Fibroblast of skin of right quadriceps (primary cell): ENCODE measurements around the gene CNFN.

Source experiments
- DNase-seq: peaks from one replicate; pipeline ENCODE4 v3.0.0-alpha.2; 2013

The CNFN gene

DNA sequence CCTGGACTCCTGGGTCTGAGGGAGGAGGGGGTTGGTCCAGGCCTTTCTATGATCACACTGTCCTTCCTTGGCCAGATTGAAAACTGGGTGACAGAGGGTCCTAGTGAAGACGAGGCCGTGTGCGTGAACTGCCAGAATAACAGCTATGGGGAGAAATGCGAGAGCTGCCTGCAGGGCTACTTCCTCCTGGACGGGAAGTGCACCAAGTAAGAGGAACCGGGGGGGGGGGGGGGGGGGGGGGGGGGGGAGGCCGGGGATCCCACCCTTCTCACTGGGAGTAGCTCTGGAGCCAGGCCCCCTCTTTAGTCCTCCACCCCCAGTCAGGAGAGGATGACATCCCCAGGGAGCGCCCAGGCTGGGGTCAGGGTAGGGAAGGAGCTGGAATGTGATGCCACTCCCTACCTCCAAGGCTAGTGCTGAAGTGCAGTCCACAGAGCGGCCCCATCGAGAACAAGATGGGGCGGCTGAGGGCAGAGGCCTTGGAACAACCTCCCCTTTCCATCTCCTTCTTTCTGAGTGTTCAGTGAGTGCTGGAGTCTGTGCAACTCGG, 19.4 kb downstream of the CNFN start:
- no peak for DNase-seq

GRCh38 chr19:42370068-42370520, 20.0 kb downstream of the CNFN start:
- no peak for DNase-seq

- no peak for DNase-seq
Measured at GRCh38 chr19:42369433-42370067, 20.5 kb downstream of the CNFN start.

- no peak for DNase-seq
Measured at GRCh38 chr19:42368765-42369164, 21.3 kb downstream of the CNFN start.

- DNase-seq, result no peak
Measured at GRCh38 chr19:42368360-42368759, 21.7 kb downstream of the CNFN start.

DNA sequence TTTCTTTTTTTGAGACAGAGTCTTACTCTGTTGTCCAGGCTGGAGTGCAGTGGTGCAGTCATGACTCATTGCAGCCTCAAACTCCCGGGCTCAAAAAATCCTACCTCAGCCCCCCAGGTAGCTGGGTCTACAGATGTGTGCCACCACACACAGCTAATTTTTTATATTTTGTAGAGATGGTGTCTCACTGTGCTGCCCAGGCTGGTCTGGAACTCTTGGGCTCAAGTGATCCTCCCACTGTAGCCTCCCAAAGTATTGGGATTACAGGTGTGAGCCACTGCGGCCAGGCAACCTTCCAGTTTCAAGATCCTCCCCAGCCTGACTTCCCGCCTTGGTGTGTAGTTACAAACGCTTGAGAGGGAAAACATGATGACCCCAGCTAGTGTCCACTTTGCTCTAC, 22.2 kb downstream of the CNFN start:
- no peak for DNase-seq

- no peak for DNase-seq
Measured at GRCh38 chr19:42366673-42367072, 23.4 kb downstream of the CNFN start.

DNA sequence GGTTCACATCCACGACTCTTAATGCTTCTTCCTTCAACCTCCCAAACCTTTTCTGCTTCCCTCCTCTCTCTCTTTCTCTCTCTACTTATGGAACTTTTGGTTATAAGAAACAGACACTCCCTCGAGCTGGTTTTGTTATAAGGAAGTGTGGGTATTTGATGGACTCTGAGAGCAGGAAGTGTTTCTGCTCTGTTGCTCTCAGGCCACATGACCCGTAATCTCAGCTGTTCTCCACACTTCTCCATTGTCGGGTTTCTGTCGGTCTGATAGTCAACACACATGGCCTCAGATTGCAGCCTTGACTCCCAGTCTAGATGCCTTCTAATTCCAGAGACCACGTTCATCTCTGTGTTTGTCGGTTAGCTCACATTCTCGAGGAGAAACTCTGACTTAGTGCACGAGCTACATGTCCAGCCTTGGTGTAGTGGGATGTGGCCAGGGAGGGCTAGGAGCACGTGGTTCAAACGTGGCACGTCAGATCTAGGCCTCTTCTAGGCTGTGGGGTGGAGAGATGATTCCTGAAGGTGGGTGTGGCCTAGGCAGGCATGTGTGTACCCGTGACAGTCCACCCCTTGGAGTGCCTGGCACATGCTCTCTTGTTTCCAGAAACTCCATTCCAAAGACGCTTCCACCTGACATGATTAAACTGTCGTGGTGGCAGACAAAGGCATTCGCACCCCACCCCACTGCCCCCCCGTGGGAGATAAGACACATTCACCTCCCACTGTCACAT, 26.3 kb downstream of the CNFN start:
- DNase-seq, result no peak

GRCh38 chr19:42362891-42363440, 27.1 kb downstream of the CNFN start:
- no peak for DNase-seq

GRCh38 chr19:42362342-42362741, 27.8 kb downstream of the CNFN start:
- DNase-seq, result no peak

- no peak for DNase-seq
Measured at GRCh38 chr19:42361545-42361910, 28.6 kb downstream of the CNFN start.

DNA sequence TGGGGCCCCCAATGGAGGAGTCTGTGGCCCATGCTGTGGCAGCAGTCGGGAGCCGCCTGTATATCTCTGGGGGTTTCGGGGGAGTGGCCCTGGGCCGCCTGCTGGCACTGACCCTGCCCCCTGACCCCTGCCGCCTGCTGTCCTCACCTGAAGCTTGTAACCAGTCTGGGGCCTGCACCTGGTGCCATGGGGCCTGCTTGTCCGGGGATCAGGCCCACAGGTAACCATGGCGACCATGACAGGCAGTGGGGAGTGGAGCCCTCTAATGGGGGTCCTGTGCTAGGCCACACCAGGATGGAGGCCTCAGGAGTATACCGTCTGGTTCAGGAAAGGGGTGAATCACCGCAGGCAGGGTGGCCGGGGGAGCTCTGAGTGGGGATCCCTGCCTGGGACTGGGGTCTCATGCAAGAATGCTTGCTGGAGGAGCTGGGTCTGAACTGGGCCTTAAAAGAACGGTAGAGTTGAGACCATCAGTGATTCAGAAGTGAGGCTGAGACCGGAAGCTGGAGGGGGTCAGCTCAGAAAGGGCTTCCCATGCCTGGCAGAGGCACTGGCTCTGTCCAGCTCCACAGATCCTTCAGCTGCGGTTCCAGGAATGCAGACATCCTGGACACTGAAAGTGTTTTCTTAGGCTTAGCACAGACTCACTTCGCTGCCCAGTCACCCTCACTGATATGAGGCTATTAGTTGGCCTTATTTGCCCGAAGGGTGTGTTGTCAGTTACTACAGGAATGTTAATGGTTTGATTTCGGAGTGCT, 29.1 kb downstream of the CNFN start:
- DNase-seq, result no peak

- no peak for DNase-seq
Measured at GRCh38 chr19:42357290-42357689, 32.8 kb downstream of the CNFN start.

GRCh38 chr19:42356686-42357085, 33.4 kb downstream of the CNFN start:
- no peak for DNase-seq

DNA sequence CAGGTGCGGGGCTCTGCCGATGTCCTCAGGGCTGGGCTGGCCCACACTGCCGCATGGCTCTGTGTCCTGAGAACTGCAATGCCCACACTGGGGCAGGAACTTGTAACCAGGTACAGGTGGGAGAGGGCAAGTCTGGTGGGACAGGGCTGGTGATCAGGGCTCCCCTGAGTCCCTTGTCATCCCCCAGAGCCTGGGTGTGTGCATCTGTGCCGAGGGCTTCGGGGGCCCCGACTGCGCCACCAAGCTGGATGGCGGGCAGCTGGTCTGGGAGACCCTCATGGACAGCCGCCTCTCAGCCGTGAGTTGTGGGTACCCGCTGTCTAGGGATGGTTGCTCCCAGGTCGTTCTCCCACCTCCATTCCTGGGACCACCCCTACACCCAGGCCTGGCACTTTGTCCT, 34.2 kb downstream of the CNFN start:
- no peak for DNase-seq

- no peak for DNase-seq
Measured at GRCh38 chr19:42353341-42354015, 36.6 kb downstream of the CNFN start.

- no peak for DNase-seq
Measured at GRCh38 chr19:42352301-42353259, 37.5 kb downstream of the CNFN start.

GRCh38 chr19:42351079-42351735, 38.9 kb downstream of the CNFN start:
- DNase-seq, result no peak

DNA sequence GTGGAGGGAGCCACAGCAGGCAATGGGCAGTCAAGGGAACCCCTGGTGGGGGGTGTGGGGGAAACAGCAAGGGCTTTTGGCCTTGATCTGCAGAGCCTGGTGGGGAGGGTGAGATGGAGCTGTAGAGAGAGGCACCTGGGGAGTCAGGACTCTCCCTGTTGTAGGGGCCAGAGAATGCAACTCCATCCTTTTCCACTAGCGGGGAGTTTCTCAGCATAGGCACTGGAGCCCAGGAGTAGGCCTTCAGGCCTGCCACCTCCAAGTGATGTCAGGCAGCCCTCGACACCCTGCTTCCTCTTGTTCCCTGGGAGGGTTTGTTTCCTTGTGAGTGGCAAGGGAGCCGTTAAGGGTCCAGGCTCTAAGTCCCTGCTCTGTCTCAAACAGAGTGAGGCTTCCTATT, 39.7 kb downstream of the CNFN start:
- no peak for DNase-seq

DNA sequence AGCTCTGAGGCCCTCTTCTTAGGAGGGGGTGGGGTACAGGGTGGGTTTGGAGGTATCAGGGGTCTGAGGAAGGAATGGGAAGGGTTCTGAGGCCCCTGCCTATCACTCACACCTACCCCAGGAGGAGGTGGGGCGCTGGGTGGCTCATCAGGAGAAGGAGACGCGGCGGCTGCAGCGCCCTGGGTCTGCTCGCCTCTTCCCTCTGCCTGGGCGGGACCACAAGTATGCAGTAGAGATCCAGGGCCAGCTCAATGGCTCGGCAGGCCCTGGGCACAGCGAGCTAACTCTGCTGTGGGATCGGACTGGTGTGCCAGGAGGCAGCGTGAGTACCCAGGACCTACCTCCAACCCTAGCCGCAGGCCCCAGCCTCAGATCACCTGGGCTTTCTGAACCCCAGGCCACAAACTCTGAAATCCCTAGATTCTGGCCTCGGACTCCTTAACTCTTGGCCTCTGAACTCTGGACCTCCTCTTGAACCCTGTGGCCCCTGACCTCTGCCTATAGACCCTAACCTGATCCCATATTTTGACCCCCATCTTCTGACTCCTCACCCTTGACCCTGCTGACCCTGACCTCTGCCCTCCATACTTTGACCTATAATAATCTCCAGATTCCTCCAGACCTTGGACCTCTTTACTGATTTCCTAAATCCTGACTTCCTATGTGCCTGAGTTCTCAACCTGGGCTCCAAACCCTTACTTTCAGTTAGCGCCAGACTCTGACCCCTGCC, 40.6 kb downstream of the CNFN start:
- no peak for DNase-seq
